HepG2 (cell line): ENCODE results near the gene IL32. TPM values are rescaled to one million over a fixed set of nuclear protein-coding genes. Genes with fewer than 3 reads are reported as not detected.
A peak's percentile ranks its signal among the peaks of the same experiment; 100 is the strongest.

ENCODE experiments used
- ATAC-seq: fragments of 200-7000 bp; cut with Tn5 transposase; 3 replicates; pipeline ENCODE4 v1.9.1; 2020; ENCODE audit warnings: mild to moderate bottlenecking, moderate library complexity
- BruUV-seq: library from RNA; stranded (reverse); fragments of 400-500 nt; replicated peaks from 2 replicates; lab custom pipeline; 2021; lab: Mats Ljungman, UMichigan
- CTCF ChIA-PET: fragments of 300-600 bp; formaldehyde crosslinking; extraction: SDS; loops from one replicate; lab custom pipeline; 2021; ENCODE audit warnings: low total read pairs, inconsistent platforms, low intra/inter-chr PET ratio; lab: Yijun Ruan, JAX
- POLR2A ChIA-PET: fragments of 350-600 bp; sonication (Branson Sonifier 250); formaldehyde crosslinking; loops from one replicate; lab custom pipeline; 2020; ENCODE audit warnings: antibody characterized with exemption, inconsistent platforms; lab: Yijun Ruan, JAX
- DNase-seq: peaks from one replicate; pipeline ENCODE4 v3.0.0-alpha.2; 2015; ENCODE audit warnings: low spot score
- FAIRE-seq: peaks from 3 replicates; lab custom pipeline; 2011; peaks lifted over from hg19 to GRCh38; lab: Jason Lieb, UNC
- H2AFZ ChIP-seq: one replicate; pipeline ENCODE4 v1.6.1; 2011; ENCODE audit warnings: low read length, inconsistent platforms
- H3K27ac ChIP-seq: fragments of 300-600 bp; 3 replicates; pipeline ENCODE4 v1.8.0; 2011; ENCODE audit warnings: mixed run types, mild to moderate bottlenecking, mixed read lengths, low read length, inconsistent platforms; ENCODE audit not compliant: insufficient read depth; ENCODE audit errors: extremely low read length
- H3K27me3 ChIP-seq, 2 experiments: fragments of 200-600 bp in 1 of 2; 2 replicates in 1 of 2; 3 replicates in 1 of 2; pipeline versions ENCODE4 v1.6.0 to v1.8.0; 2011; ENCODE audit warnings: low read length in 2 of 2, mild to moderate bottlenecking in 2 of 2, moderate library complexity in 2 of 2, inconsistent platforms in 1 of 2; ENCODE audit not compliant: insufficient read depth in 2 of 2, control insufficient read depth in 1 of 2
- H3K36me3 ChIP-seq, 2 experiments: fragments of 200-600 bp in 1 of 2; replicated peaks in 1 of 2; 2 replicates in 1 of 2; 3 replicates in 1 of 2; pipeline versions ENCODE4 v1.5.1 to v1.8.0; 2011; ENCODE audit warnings: low read length in 2 of 2, inconsistent platforms in 1 of 2; ENCODE audit not compliant: insufficient read depth in 2 of 2, control insufficient read depth in 1 of 2
- H3K4me1 ChIP-seq: 2 replicates; pipeline ENCODE4 v1.5.1; 2012; ENCODE audit warnings: low read length, inconsistent platforms; ENCODE audit not compliant: insufficient read depth
- H3K4me2 ChIP-seq: 2 replicates; pipeline ENCODE4 v1.6.0; 2011; ENCODE audit warnings: low read depth, low read length, inconsistent platforms
- H3K4me3 ChIP-seq, 3 experiments: fragments of 200-600 bp in 1 of 3; sonication (generic), shearing (Covaris generic) in 1 of 3; replicated peaks in 1 of 3; 2 replicates each; pipeline ENCODE4 v1.5.1; 2011 to 2016; ENCODE audit warnings: low read length in 3 of 3, inconsistent platforms in 2 of 3, low read depth in 2 of 3, mild to moderate bottlenecking in 2 of 3, control low read depth in 1 of 3, mixed read lengths in 1 of 3; ENCODE audit not compliant: insufficient read depth in 1 of 3
- H3K79me2 ChIP-seq: one replicate; pipeline ENCODE4 v1.6.1; 2011; ENCODE audit warnings: low read length, inconsistent platforms; ENCODE audit not compliant: insufficient read depth
- H3K9ac ChIP-seq: 2 replicates; pipeline ENCODE4 v1.6.0; 2011; ENCODE audit warnings: mild to moderate bottlenecking, low read depth, low read length, inconsistent platforms; ENCODE audit not compliant: insufficient read depth
- H3K9me3 ChIP-seq: 2 replicates; pipeline ENCODE4 v1.5.1; 2012; ENCODE audit warnings: mild to moderate bottlenecking, low read length
- H4K20me1 ChIP-seq: 2 replicates; pipeline ENCODE4 v1.6.0; 2011; ENCODE audit warnings: inconsistent platforms, mild to moderate bottlenecking, low read length, moderate library complexity; ENCODE audit not compliant: insufficient read depth
- CEBPG ChIP-seq: IDR thresholded peaks from 2 replicates; pipeline ENCODE4 v1.6.1; 2016
- EED ChIP-seq: sonication (generic); formaldehyde crosslinking; IDR thresholded peaks from 2 replicates; pipeline ENCODE4 v1.5.0; 2020; ENCODE audit warnings: mild to moderate bottlenecking, missing genetic modification reagents
- FOXK2 ChIP-seq: fragments of 450-650 bp; IDR thresholded peaks from 2 replicates; pipeline ENCODE4 v1.6.1; 2016
- HNF1A ChIP-seq, 2 experiments: sonication (generic) in 1 of 2; formaldehyde crosslinking in 1 of 2; IDR thresholded peaks; 2 replicates each; pipeline versions ENCODE4 v1.4.0 to v1.6.1; 2016 to 2020; ENCODE audit warnings: borderline replicate concordance in 1 of 2, low read depth in 1 of 2, mild to moderate bottlenecking in 1 of 2, missing genetic modification reagents in 1 of 2
- MAX ChIP-seq: IDR thresholded peaks from 2 replicates; pipeline ENCODE4 v1.6.1; 2012; ENCODE audit warnings: inconsistent platforms
- NFYB ChIP-seq: sonication (generic); formaldehyde crosslinking; IDR thresholded peaks from 2 replicates; pipeline ENCODE4 v1.4.0; 2020; ENCODE audit warnings: missing genetic modification reagents
- PHF8 ChIP-seq: sonication (generic); formaldehyde crosslinking; IDR thresholded peaks from 2 replicates; pipeline ENCODE4 v1.5.0; 2020; ENCODE audit warnings: missing genetic modification reagents
- POLR2A ChIP-seq, 2 experiments: IDR thresholded peaks; 2 replicates each; pipeline ENCODE4 v1.6.1; 2011; ENCODE audit warnings: low read depth in 2 of 2, low read length in 2 of 2, mild to moderate bottlenecking in 1 of 2, moderate library complexity in 1 of 2; ENCODE audit not compliant: insufficient read depth in 1 of 2
- RBFOX2 ChIP-seq: fragments of 200-400 bp; formaldehyde crosslinking; IDR thresholded peaks from 2 replicates; pipeline ENCODE4 v1.6.1; 2017; ENCODE audit warnings: low read depth, mild to moderate bottlenecking, low read length
- SATB2 ChIP-seq: sonication (generic); formaldehyde crosslinking; IDR thresholded peaks from 2 replicates; pipeline ENCODE4 v1.5.0; 2020; ENCODE audit warnings: missing genetic modification reagents
- SP2 ChIP-seq: sonication (generic); formaldehyde crosslinking; IDR thresholded peaks from 2 replicates; pipeline ENCODE4 v1.5.1; 2020; ENCODE audit warnings: mild to moderate bottlenecking, missing genetic modification reagents
- YY1 ChIP-seq: IDR thresholded peaks from 2 replicates; pipeline ENCODE4 v1.6.1; 2011; ENCODE audit warnings: low read length, low read depth, moderate library complexity, mild to moderate bottlenecking; ENCODE audit not compliant: insufficient read depth, insufficient replicate concordance
- ZIK1 ChIP-seq: sonication (generic); formaldehyde crosslinking; IDR thresholded peaks from 2 replicates; pipeline ENCODE4 v1.5.0; 2020; ENCODE audit warnings: mild to moderate bottlenecking, low read depth, missing genetic modification reagents, borderline replicate concordance
- ZNF143 ChIP-seq: sonication (generic); formaldehyde crosslinking; IDR thresholded peaks from 2 replicates; pipeline ENCODE4 v1.4.0; 2020; ENCODE audit warnings: missing genetic modification reagents
- ZNF234 ChIP-seq: sonication (generic); formaldehyde crosslinking; conservative IDR thresholded peaks from 2 replicates; pipeline ENCODE4 v1.5.1; 2020; ENCODE audit warnings: mild to moderate bottlenecking, missing genetic modification reagents
- ZNF430 ChIP-seq: sonication (generic); formaldehyde crosslinking; IDR thresholded peaks from 2 replicates; pipeline ENCODE4 v1.9.0; 2021; ENCODE audit warnings: mild to moderate bottlenecking, missing genetic modification reagents
- ZNF615 ChIP-seq: sonication (generic); formaldehyde crosslinking; IDR thresholded peaks from 2 replicates; pipeline ENCODE4 v1.5.0; 2020; ENCODE audit warnings: mild to moderate bottlenecking, missing genetic modification reagents, borderline replicate concordance
- ZNF768 ChIP-seq: sonication (generic); formaldehyde crosslinking; IDR thresholded peaks from 2 replicates; pipeline ENCODE4 v1.4.0; 2020; ENCODE audit warnings: missing genetic modification reagents
- ZUFSP ChIP-seq: sonication (generic); formaldehyde crosslinking; IDR thresholded peaks from 2 replicates; pipeline ENCODE4 v1.9.0; 2021; ENCODE audit warnings: missing genetic modification reagents, mild to moderate bottlenecking, borderline replicate concordance
- WGBS: methylation state at CpG from one replicate; pipeline ENCODE4 v1.1.6; 2017; ENCODE audit warnings: low lambda C conversion rate; 5-methylcytosine and 5-hydroxymethylcytosine counted together
- in situ Hi-C: cut with HindIII; loops from 2 replicates; pipeline ENCODE4 v1.10.0; 2017; ENCODE audit warnings: low pct_unique_long_range_greater_than_20kb; ENCODE audit not compliant: extremely low pct_ligation_motif_present
- intact Hi-C: fragments of 100-400 bp; cut with micrococcal nuclease; formaldehyde crosslinking; loops from one replicate; pipeline ENCODE4 v1.10.0; 2022; ENCODE audit not compliant: unreplicated experiment
- polyA plus RNA-seq, 8 experiments: library from polyadenylated mRNA; depleted of rRNA in 3 of 8; stranded (reverse) in 7 of 8; unstranded in 1 of 8; fragments of >200 nt; fragmentation: Illumina TruSeq in 4 of 8; extraction: Trizol in 4 of 8; gene quantifications; 2 replicates each; pipeline versions ENCODE4 v1.2.1 to v1.2.3, GENCODE V29; 2011 to 2016; ENCODE audit warnings: low read depth in 4 of 8, missing spikeins in 1 of 8, mixed read lengths in 1 of 8; ENCODE audit not compliant: insufficient read depth in 1 of 8
- total RNA-seq, 5 experiments: library from RNA; depleted of rRNA; stranded (reverse); fragments of >200 nt; fragmentation: Illumina TruSeq; extraction: Trizol; gene quantifications; 2 replicates each; pipeline ENCODE4 v1.2.3, GENCODE V29; 2016; ENCODE audit warnings: low read depth in 1 of 5

The IL32 gene
- total and polyA plus RNA-seq, 2 of the 13 experiments (the other 11 are each of a cell fraction or from before 2014, with no cell fraction given): 115 to 165 TPM

- peak overlapping the region; percentile 57 to 90 (median 71) for H3K4me3 ChIP-seq
- no peaks in the 10 kb centered on the region for H3K9me3 ChIP-seq
- FAIRE-seq: no peak
- in situ Hi-C loops (no loop called here), intact Hi-C loops (no loop called here)
- peaks cover 0 to under 1% of the 10 kb centered on the region in 2 experiments; a peak in 2 of 5 replicates for H3K27me3 ChIP-seq
- POLR2A ChIA-PET: interaction anchor here (1.0 to 4.9 kb wide), 6 partner anchors 9 to 46 kb away, joined by 6 to 38 read pairs (median 13); partner anchors contain the start of genes HCFC1R1, THOC6 and TNFRSF12A
- ATAC-seq: no peak
- H3K27ac ChIP-seq: peak overlapping the region; percentile 82
- H3K9ac ChIP-seq: peak overlapping the region; percentile 96
- H4K20me1 ChIP-seq: no peaks in the 10 kb centered on the region
- no peak for DNase-seq
- H2AFZ ChIP-seq: no peak overlapping the region
- H3K4me1 ChIP-seq: peaks cover 30% of the 10 kb centered on the region
- H3K79me2 ChIP-seq: peaks cover 17% of the 10 kb centered on the region
- CTCF ChIA-PET: no interaction called here
- H3K36me3 ChIP-seq: peaks cover 9 to 16% of the 10 kb centered on the region in 2 experiments; a peak in 2 of 5 replicates
- no TSS peak for BruUV-seq
- WGBS: 18% methylated on average over 5 of the region's 7 CpGs
- peak overlapping the region; percentile 94 for H3K4me2 ChIP-seq
- TF ChIP-seq ZNF768 (CRISPR knock-in tag): no peak
- TF ChIP-seq RBFOX2: peak; percentile 36; the same call in 1 of the 2 replicates
- no peak for TF ChIP-seq CEBPG
- no peak for TF ChIP-seq YY1
- no peak for TF ChIP-seq SP2 (CRISPR knock-in tag)
- no peak for TF ChIP-seq POLR2A (IDR thresholded peaks at IDR 0.05; ENCODE audit: insufficient read depth in 1 of 2, low read depth in 2 of 2, low read length in 2 of 2)
- peak; percentile 69; the same call in 1 of the 2 replicates for TF ChIP-seq ZNF430 (CRISPR knock-in tag)
- TF ChIP-seq NFYB (CRISPR knock-in tag): no peak
- no peak for TF ChIP-seq ZIK1 (CRISPR knock-in tag)
- no peak for TF ChIP-seq FOXK2
- no peak for TF ChIP-seq HNF1A (IDR thresholded peaks at IDR 0.05; ENCODE audit: low read depth)
- TF ChIP-seq HNF1A (CRISPR knock-in tag; IDR thresholded peaks at IDR 0.05; ENCODE audit: borderline replicate concordance): no peak
- TF ChIP-seq ZNF143: no peak
- TF ChIP-seq PHF8 (CRISPR knock-in tag): 0 out of 2 replicates have a peak, but pooled peaks have one; percentile 2
- TF ChIP-seq SATB2: no peak
- TF ChIP-seq ZNF615 (CRISPR knock-in tag): no peak
- TF ChIP-seq ZUFSP (CRISPR knock-in tag): no peak
- TF ChIP-seq ZNF234 (CRISPR knock-in tag): no peak
- TF ChIP-seq EED (CRISPR knock-in tag): 0 out of 2 replicates have a peak, but pooled peaks have one; percentile 35
- no peak; the same call in 1 of the 2 replicates for TF ChIP-seq MAX
Observed at GRCh38 chr16:3066440-3066748, 954 bp downstream of the IL32 start.
